HepG2 (cell line): ENCODE measurements around the gene DDO. TPM values are rescaled to one million over a fixed set of nuclear protein-coding genes. Genes with fewer than 3 reads are reported as not detected.

ENCODE experiments used
- ATF7 ChIP-seq, 2 experiments: fragments of 450-650 bp in 1 of 2; sonication (generic) in 1 of 2; formaldehyde crosslinking in 1 of 2; IDR thresholded peaks; 2 replicates each; pipeline versions ENCODE4 v1.4.0 to v1.6.1; 2016 to 2020; ENCODE audit warnings: antibody characterized with exemption in 1 of 2, mild to moderate bottlenecking in 1 of 2, missing genetic modification reagents in 1 of 2
- DRAP1 ChIP-seq: IDR thresholded peaks from 2 replicates; pipeline ENCODE4 v1.6.1; 2016; ENCODE audit warnings: missing genetic modification reagents, missing compliant biosample characterization
- E2F2 ChIP-seq: sonication (generic); formaldehyde crosslinking; IDR thresholded peaks from 2 replicates; pipeline ENCODE4 v1.4.0; 2020; ENCODE audit warnings: missing genetic modification reagents, borderline replicate concordance
- ETV6 ChIP-seq: sonication (generic); formaldehyde crosslinking; conservative IDR thresholded peaks from 2 replicates; pipeline ENCODE4 v1.4.0; 2020; ENCODE audit warnings: missing genetic modification reagents
- FOXC1 ChIP-seq: sonication (generic); formaldehyde crosslinking; IDR thresholded peaks from 2 replicates; pipeline ENCODE4 v1.8.0; 2022; ENCODE audit warnings: mild to moderate bottlenecking, missing genetic modification reagents, borderline replicate concordance
- FOXK1 ChIP-seq: sonication (generic); formaldehyde crosslinking; IDR thresholded peaks from 2 replicates; pipeline ENCODE4 v1.4.0; 2020; ENCODE audit warnings: low read depth, missing genetic modification reagents, borderline replicate concordance
- HDAC1 ChIP-seq: sonication (generic); formaldehyde crosslinking; IDR thresholded peaks from 2 replicates; pipeline ENCODE4 v1.5.1; 2020; ENCODE audit warnings: mild to moderate bottlenecking, missing genetic modification reagents
- HNRNPK ChIP-seq: fragments of 200-400 bp; formaldehyde crosslinking; IDR thresholded peaks from 2 replicates; pipeline ENCODE4 v1.6.1; 2018; ENCODE audit warnings: low read length, low read depth, moderate library complexity, mild to moderate bottlenecking; ENCODE audit not compliant: poor library complexity, severe bottlenecking
- ISL2 ChIP-seq: sonication (generic); formaldehyde crosslinking; IDR thresholded peaks from 2 replicates; pipeline ENCODE4 v1.5.0; 2020; ENCODE audit warnings: missing genetic modification reagents
- MBD4 ChIP-seq: IDR thresholded peaks from 2 replicates; pipeline ENCODE4 v1.6.1; 2012; ENCODE audit warnings: low read length, inconsistent platforms, borderline replicate concordance
- MEIS2 ChIP-seq: sonication (generic); formaldehyde crosslinking; IDR thresholded peaks from 2 replicates; pipeline ENCODE4 v1.9.0; 2021; ENCODE audit warnings: mild to moderate bottlenecking, missing genetic modification reagents
- NR2F2 ChIP-seq: IDR thresholded peaks from 2 replicates; pipeline ENCODE4 v1.6.1; 2012; ENCODE audit warnings: low read depth, inconsistent platforms, borderline replicate concordance
- RARA ChIP-seq: IDR thresholded peaks from 2 replicates; pipeline ENCODE4 v1.6.1; 2016; ENCODE audit warnings: missing genetic modification reagents, missing compliant biosample characterization
- SIN3A ChIP-seq: IDR thresholded peaks from 2 replicates; pipeline ENCODE4 v1.6.1; 2011; ENCODE audit warnings: low read depth, mild to moderate bottlenecking, control low read depth, low read length, borderline replicate concordance
- SOX6 ChIP-seq, 2 experiments: fragments of 450-650 bp in 1 of 2; sonication (generic) in 1 of 2; formaldehyde crosslinking in 1 of 2; IDR thresholded peaks; 2 replicates each; pipeline versions ENCODE4 v1.4.0 to v1.6.1; 2017 to 2020; ENCODE audit warnings: antibody characterized with exemption in 1 of 2, mild to moderate bottlenecking in 1 of 2, missing genetic modification reagents in 1 of 2
- SP5 ChIP-seq: IDR thresholded peaks from 2 replicates; pipeline ENCODE4 v1.6.1; 2016; ENCODE audit warnings: low read depth, borderline replicate concordance
- YEATS4 ChIP-seq: sonication (generic); formaldehyde crosslinking; IDR thresholded peaks from 2 replicates; pipeline ENCODE4 v1.4.0; 2020; ENCODE audit warnings: missing genetic modification reagents, borderline replicate concordance
- YY1 ChIP-seq: IDR thresholded peaks from 2 replicates; pipeline ENCODE4 v1.6.1; 2011; ENCODE audit warnings: low read length, low read depth, moderate library complexity, mild to moderate bottlenecking; ENCODE audit not compliant: insufficient read depth, insufficient replicate concordance
- ZNF724P ChIP-seq: sonication (generic); formaldehyde crosslinking; IDR thresholded peaks from 2 replicates; pipeline ENCODE4 v1.8.0; 2022; ENCODE audit warnings: missing genetic modification reagents, borderline replicate concordance
- ZNF772 ChIP-seq: sonication (generic); formaldehyde crosslinking; IDR thresholded peaks from 2 replicates; pipeline ENCODE4 v1.5.0; 2020; ENCODE audit warnings: mild to moderate bottlenecking, missing genetic modification reagents
- polyA plus RNA-seq, 8 experiments: library from polyadenylated mRNA; depleted of rRNA in 3 of 8; stranded (reverse) in 7 of 8; unstranded in 1 of 8; fragments of >200 nt; fragmentation: Illumina TruSeq in 4 of 8; extraction: Trizol in 4 of 8; gene quantifications; 2 replicates each; pipeline versions ENCODE4 v1.2.1 to v1.2.3, GENCODE V29; 2011 to 2016; ENCODE audit warnings: low read depth in 4 of 8, missing spikeins in 1 of 8, mixed read lengths in 1 of 8; ENCODE audit not compliant: insufficient read depth in 1 of 8
- total RNA-seq, 5 experiments: library from RNA; depleted of rRNA; stranded (reverse); fragments of >200 nt; fragmentation: Illumina TruSeq; extraction: Trizol; gene quantifications; 2 replicates each; pipeline ENCODE4 v1.2.3, GENCODE V29; 2016; ENCODE audit warnings: low read depth in 1 of 5
- TF ChIP-seq, protein P1 (sequence below): sonication (generic); formaldehyde crosslinking; IDR thresholded peaks from 2 replicates; pipeline ENCODE4 v1.4.0; 2020; ENCODE audit warnings: missing genetic modification reagents, mild to moderate bottlenecking, borderline replicate concordance
- TF ChIP-seq, protein P2 (sequence below): IDR thresholded peaks from 2 replicates; pipeline ENCODE4 v1.6.1; 2012; ENCODE audit warnings: low read depth, low read length, improper control_type of control experiment

Gene DDO
- total and polyA plus RNA-seq, 2 of the 13 experiments (the other 11 are each of a cell fraction or from before 2014, with no cell fraction given): 6.1 to 10.3 TPM

GRCh38 chr6:110419028-110419739 is 3.8 kb upstream of the DDO start (continued):
- TF ChIP-seq ZNF772 (CRISPR knock-in tag): peak; percentile 36; the same call in 1 of the 2 replicates
- no peak for TF ChIP-seq SOX6 (IDR thresholded peaks at IDR 0.05)
- TF ChIP-seq SOX6 (CRISPR knock-in tag; IDR thresholded peaks at IDR 0.05): peak; percentile 25; the same call in 1 of the 2 replicates
- no peak for TF ChIP-seq ZNF724P (CRISPR knock-in tag)
- peak; percentile 70 for TF ChIP-seq RARA (CRISPR knock-in tag)
- TF ChIP-seq, protein P1, sequence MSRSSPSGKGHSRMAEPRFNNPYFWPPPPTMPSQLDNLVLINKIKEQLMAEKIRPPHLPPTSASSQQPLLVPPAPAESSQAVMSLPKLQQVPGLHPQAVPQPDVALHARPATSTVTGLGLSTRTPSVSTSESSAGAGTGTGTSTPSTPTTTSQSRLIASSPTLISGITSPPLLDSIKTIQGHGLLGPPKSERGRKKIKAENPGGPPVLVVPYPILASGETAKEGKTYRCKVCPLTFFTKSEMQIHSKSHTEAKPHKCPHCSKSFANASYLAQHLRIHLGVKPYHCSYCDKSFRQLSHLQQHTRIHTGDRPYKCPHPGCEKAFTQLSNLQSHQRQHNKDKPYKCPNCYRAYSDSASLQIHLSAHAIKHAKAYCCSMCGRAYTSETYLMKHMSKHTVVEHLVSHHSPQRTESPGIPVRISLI (CRISPR knock-in tag): no peak
- TF ChIP-seq SIN3A: no peak
- 0 out of 2 replicates have a peak, but pooled peaks have one; percentile 16 for TF ChIP-seq FOXC1 (CRISPR knock-in tag)
- peak; percentile 53; the same call in 1 of the 2 replicates for TF ChIP-seq NR2F2
- TF ChIP-seq, protein P2, sequence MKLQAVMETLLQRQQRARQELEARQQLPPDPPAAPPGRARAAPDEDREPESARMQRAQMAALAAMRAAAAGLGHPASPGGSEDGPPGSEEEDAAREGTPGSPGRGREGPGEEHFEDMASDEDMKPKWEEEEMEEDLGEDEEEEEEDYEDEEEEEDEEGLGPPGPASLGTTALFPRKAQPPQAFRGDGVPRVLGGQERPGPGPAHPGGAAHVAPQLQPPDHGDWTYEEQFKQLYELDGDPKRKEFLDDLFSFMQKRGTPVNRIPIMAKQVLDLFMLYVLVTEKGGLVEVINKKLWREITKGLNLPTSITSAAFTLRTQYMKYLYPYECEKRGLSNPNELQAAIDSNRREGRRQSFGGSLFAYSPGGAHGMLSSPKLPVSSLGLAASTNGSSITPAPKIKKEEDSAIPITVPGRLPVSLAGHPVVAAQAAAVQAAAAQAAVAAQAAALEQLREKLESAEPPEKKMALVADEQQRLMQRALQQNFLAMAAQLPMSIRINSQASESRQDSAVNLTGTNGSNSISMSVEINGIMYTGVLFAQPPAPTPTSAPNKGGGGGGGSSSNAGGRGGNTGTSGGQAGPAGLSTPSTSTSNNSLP: peak; percentile 73
- peak; percentile 69 for TF ChIP-seq DRAP1 (CRISPR knock-in tag)
- no peak for TF ChIP-seq ATF7 (IDR thresholded peaks at IDR 0.05)
- TF ChIP-seq ATF7 (CRISPR knock-in tag; IDR thresholded peaks at IDR 0.05): no peak
- TF ChIP-seq FOXK1: peak; percentile 17; the same call in 1 of the 2 replicates
- TF ChIP-seq HNRNPK: no peak
- peak; percentile 40; the same call in 1 of the 2 replicates for TF ChIP-seq HDAC1 (CRISPR knock-in tag)
- TF ChIP-seq ETV6 (CRISPR knock-in tag): no peak; the same call in 1 of the 2 replicates
- TF ChIP-seq SP5 (CRISPR knock-in tag): 0 out of 2 replicates have a peak, but pooled peaks have one; percentile 11
- peak; percentile 52; the same call in 1 of the 2 replicates for TF ChIP-seq YEATS4 (CRISPR knock-in tag)
- 0 out of 2 replicates have a peak, but pooled peaks have one; percentile 16 for TF ChIP-seq MEIS2 (CRISPR knock-in tag)
- TF ChIP-seq ISL2: no peak
- no peak for TF ChIP-seq MBD4
- no peak for TF ChIP-seq E2F2 (CRISPR knock-in tag)
- peak; percentile 10 for TF ChIP-seq YY1
